ENCODE data around the gene STUM. TPM values are rescaled to one million over a fixed set of nuclear protein-coding genes. Genes with fewer than 3 reads are reported as not detected.

The STUM gene
- total RNA-seq, 1 donor from 2014 or later: not detected

DNA sequence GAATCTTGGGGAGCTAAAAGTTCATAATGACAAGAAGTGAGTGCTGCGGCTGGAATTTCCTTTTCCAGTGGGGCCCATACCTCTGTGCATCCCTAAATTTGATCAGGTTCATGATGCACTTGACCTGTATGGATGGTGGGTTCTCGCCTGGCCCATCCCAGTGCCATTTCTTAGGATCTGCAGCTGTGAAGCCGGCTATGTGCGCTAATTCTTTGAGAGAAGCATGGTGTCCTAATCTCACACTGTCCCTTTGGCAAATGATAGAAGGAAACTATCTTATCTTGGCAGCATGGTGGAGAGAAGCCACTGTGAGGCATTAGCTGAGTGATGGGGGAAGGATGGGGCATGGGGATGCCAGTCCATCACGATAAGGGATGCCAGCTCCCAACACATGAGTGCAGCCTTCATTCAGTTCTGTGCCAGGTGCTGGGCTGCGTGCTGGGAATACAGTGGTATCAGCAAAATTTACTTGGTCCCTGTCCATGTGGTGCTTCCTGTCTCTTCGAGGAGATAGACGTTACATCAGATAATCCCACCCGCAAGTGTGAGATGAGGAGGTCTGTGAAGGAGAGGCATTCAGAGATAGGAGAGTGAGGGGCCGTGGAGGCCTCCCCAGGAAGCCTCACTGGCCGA is 30.5 kb downstream of the STUM start:
- no peak for TF ChIP-seq EZH2phosphoT487 (IDR thresholded peaks at IDR 0.05)
- no peak for TF ChIP-seq EZH2 (IDR thresholded peaks at IDR 0.05)
- TF ChIP-seq, protein P1, sequence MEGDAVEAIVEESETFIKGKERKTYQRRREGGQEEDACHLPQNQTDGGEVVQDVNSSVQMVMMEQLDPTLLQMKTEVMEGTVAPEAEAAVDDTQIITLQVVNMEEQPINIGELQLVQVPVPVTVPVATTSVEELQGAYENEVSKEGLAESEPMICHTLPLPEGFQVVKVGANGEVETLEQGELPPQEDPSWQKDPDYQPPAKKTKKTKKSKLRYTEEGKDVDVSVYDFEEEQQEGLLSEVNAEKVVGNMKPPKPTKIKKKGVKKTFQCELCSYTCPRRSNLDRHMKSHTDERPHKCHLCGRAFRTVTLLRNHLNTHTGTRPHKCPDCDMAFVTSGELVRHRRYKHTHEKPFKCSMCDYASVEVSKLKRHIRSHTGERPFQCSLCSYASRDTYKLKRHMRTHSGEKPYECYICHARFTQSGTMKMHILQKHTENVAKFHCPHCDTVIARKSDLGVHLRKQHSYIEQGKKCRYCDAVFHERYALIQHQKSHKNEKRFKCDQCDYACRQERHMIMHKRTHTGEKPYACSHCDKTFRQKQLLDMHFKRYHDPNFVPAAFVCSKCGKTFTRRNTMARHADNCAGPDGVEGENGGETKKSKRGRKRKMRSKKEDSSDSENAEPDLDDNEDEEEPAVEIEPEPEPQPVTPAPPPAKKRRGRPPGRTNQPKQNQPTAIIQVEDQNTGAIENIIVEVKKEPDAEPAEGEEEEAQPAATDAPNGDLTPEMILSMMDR (IDR thresholded peaks at IDR 0.05): no peak
- DNase-seq (ENCODE audit: low spot score): no peak
- peaks cover 2% of the 10 kb centered on the region for H3K27me3 Mint-ChIP-seq (ENCODE audit: insufficient read depth, low read depth)
- no peaks in the 10 kb centered on the region for H3K27me3 ChIP-seq
- H3K36me3 Mint-ChIP-seq: no peaks in the 10 kb centered on the region
- no peak overlapping the region for H3K9ac ChIP-seq
- no peaks in the 10 kb centered on the region for H3F3A ChIP-seq (ENCODE audit: low read depth)
- H3K9me3 ChIP-seq (ENCODE audit: low read depth): no peaks in the 10 kb centered on the region
- H4K20me1 ChIP-seq (ENCODE audit: low read depth): no peaks in the 10 kb centered on the region
- no peak overlapping the region for H3K4me3 ChIP-seq
- no peak overlapping the region for H2AFZ ChIP-seq (replicated peaks)
- H3K4me2 ChIP-seq: no peak overlapping the region
- H3K36me3 ChIP-seq: no peaks in the 10 kb centered on the region
- no peak overlapping the region for H3K27ac Mint-ChIP-seq
- no peak overlapping the region for H3K27ac ChIP-seq
- H3K4me1 Mint-ChIP-seq: peaks cover 13% of the 10 kb centered on the region
- H3K4me3 Mint-ChIP-seq: no peak overlapping the region
- peaks cover 11% of the 10 kb centered on the region for H3K4me1 ChIP-seq
- H3K9me3 Mint-ChIP-seq: peaks cover 2% of the 10 kb centered on the region
- H3K79me2 ChIP-seq (ENCODE audit: low read depth): no peaks in the 10 kb centered on the region

GRCh38 chr1:226579781-226580323 is 31.3 kb downstream of the STUM start:
- no peaks in the 10 kb centered on the region for H3K27me3 ChIP-seq
- peaks cover 2% of the 10 kb centered on the region for H3K9me3 Mint-ChIP-seq
- no peak overlapping the region for H3K4me2 ChIP-seq
- peaks cover 11% of the 10 kb centered on the region for H3K4me1 ChIP-seq
- no peak overlapping the region for H2AFZ ChIP-seq (replicated peaks)
- DNase-seq (ENCODE audit: low spot score): no peak
- no peak overlapping the region for H3K4me3 ChIP-seq
- peaks cover 13% of the 10 kb centered on the region for H3K4me1 Mint-ChIP-seq
- H3K9ac ChIP-seq: no peak overlapping the region
- peak overlapping the region; percentile 15 for H3K4me3 Mint-ChIP-seq
- H3K27me3 Mint-ChIP-seq (ENCODE audit: insufficient read depth, low read depth): peaks cover 2% of the 10 kb centered on the region
- TF ChIP-seq EZH2phosphoT487 (IDR thresholded peaks at IDR 0.05) (no peak), EZH2 (IDR thresholded peaks at IDR 0.05) (no peak)
- TF ChIP-seq, protein P1 (IDR thresholded peaks at IDR 0.05): no peak
- H3K27ac Mint-ChIP-seq: peak overlapping the region; percentile 22
- H3F3A ChIP-seq (ENCODE audit: low read depth): no peaks in the 10 kb centered on the region
- H3K36me3 ChIP-seq: no peaks in the 10 kb centered on the region
- H3K27ac ChIP-seq: no peak overlapping the region
- H3K9me3 ChIP-seq (ENCODE audit: low read depth): no peaks in the 10 kb centered on the region
- no peaks in the 10 kb centered on the region for H3K36me3 Mint-ChIP-seq
- H3K79me2 ChIP-seq (ENCODE audit: low read depth): no peaks in the 10 kb centered on the region
- H4K20me1 ChIP-seq (ENCODE audit: low read depth): no peaks in the 10 kb centered on the region

- H3K27ac Mint-ChIP-seq: no peak overlapping the region
- no peaks in the 10 kb centered on the region for H3K36me3 Mint-ChIP-seq
- no peak overlapping the region for H3K4me3 Mint-ChIP-seq
- peaks cover 2% of the 10 kb centered on the region for H3K27me3 Mint-ChIP-seq (ENCODE audit: insufficient read depth, low read depth)
- H3F3A ChIP-seq (ENCODE audit: low read depth): no peaks in the 10 kb centered on the region
- TF ChIP-seq EZH2 (IDR thresholded peaks at IDR 0.05): no peak
- TF ChIP-seq EZH2phosphoT487 (IDR thresholded peaks at IDR 0.05): no peak
- TF ChIP-seq, protein P1 (IDR thresholded peaks at IDR 0.05): no peak
- H3K79me2 ChIP-seq (ENCODE audit: low read depth): no peaks in the 10 kb centered on the region
- peaks cover 2% of the 10 kb centered on the region for H3K9me3 Mint-ChIP-seq
- H3K4me1 Mint-ChIP-seq: peaks cover 13% of the 10 kb centered on the region
- no peaks in the 10 kb centered on the region for H3K36me3 ChIP-seq
- no peaks in the 10 kb centered on the region for H3K27me3 ChIP-seq
- no peak overlapping the region for H3K9ac ChIP-seq
- no peak overlapping the region for H3K4me2 ChIP-seq
- DNase-seq (ENCODE audit: low spot score): no peak
- peaks cover 11% of the 10 kb centered on the region for H3K4me1 ChIP-seq
- no peak overlapping the region for H3K27ac ChIP-seq
- no peaks in the 10 kb centered on the region for H3K9me3 ChIP-seq (ENCODE audit: low read depth)
- no peak overlapping the region for H2AFZ ChIP-seq (replicated peaks)
- no peaks in the 10 kb centered on the region for H4K20me1 ChIP-seq (ENCODE audit: low read depth)
- no peak overlapping the region for H3K4me3 ChIP-seq
These were observed 32.2 kb downstream of the STUM start for GRCh38 chr1:226580625-226581270.

Data from neural progenitor cell (in vitro differentiated cells).